ENCODE data around the gene OSBPL5.

DNA sequence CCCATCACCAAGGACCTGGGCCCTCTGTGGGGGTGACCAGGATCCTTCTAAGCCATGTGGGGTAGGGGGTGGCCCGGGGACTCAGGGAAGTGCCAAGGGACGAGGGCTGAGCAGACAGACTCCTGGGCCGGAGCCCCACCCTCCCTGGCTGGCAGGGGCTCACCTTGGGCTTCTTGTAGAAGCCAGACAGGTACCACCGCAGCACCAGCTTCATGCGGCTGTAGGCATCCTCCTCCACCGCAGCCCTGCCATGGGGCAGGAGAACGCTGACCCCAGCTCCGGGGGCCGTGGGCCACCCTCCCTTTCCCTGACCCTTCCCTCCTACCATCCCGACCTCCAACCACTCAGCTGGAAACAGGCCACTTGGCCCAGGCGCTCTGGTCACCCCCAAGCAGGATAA is 62.0 kb downstream of the OSBPL5 start:
- TF ChIP-seq POLR2A (IDR thresholded peaks at IDR 0.05), result no peak
- TF ChIP-seq, protein P1, sequence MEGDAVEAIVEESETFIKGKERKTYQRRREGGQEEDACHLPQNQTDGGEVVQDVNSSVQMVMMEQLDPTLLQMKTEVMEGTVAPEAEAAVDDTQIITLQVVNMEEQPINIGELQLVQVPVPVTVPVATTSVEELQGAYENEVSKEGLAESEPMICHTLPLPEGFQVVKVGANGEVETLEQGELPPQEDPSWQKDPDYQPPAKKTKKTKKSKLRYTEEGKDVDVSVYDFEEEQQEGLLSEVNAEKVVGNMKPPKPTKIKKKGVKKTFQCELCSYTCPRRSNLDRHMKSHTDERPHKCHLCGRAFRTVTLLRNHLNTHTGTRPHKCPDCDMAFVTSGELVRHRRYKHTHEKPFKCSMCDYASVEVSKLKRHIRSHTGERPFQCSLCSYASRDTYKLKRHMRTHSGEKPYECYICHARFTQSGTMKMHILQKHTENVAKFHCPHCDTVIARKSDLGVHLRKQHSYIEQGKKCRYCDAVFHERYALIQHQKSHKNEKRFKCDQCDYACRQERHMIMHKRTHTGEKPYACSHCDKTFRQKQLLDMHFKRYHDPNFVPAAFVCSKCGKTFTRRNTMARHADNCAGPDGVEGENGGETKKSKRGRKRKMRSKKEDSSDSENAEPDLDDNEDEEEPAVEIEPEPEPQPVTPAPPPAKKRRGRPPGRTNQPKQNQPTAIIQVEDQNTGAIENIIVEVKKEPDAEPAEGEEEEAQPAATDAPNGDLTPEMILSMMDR (IDR thresholded peaks at IDR 0.05), result no peak
- TF ChIP-seq POLR2AphosphoS5 (IDR thresholded peaks at IDR 0.05; ENCODE audit: insufficient read depth in 1 of 2, low read depth in 1 of 2), result no peak
